ENCODE results near the gene KLF15. TPM values are rescaled to one million over a fixed set of nuclear protein-coding genes. Genes with fewer than 3 reads are reported as not detected.

KLF15 gene
- total and polyA plus RNA-seq, 2 of the 8 experiments (the other 6 are each of a cell fraction or from before 2014, with no cell fraction given) = 15.7 to 19.5 TPM

- TF ChIP-seq EGR1 (IDR thresholded peaks at IDR 0.05; ENCODE audit: borderline replicate concordance, low read depth, low read length) (no peak), SUZ12 (IDR thresholded peaks at IDR 0.05; ENCODE audit: low read length) (no peak), TAF1 (IDR thresholded peaks at IDR 0.05; ENCODE audit: low read depth, low read length) (peak; percentile 64; the same call in 1 of the 2 replicates), CEBPB (IDR thresholded peaks at IDR 0.05; ENCODE audit: low read depth, low read length) (no peak), BCL11A (IDR thresholded peaks at IDR 0.05; ENCODE audit: low read depth in 2 of 2, low read length in 2 of 2) (no peak), TCF12 (IDR thresholded peaks at IDR 0.05; ENCODE audit: low read depth, low read length) (no peak), BACH1 (IDR thresholded peaks at IDR 0.05; ENCODE audit: low read length) (no peak), SP2 (IDR thresholded peaks at IDR 0.05; ENCODE audit: low read length) (no peak), SIRT6 (IDR thresholded peaks at IDR 0.05; ENCODE audit: low read length) (no peak), KDM4A (IDR thresholded peaks at IDR 0.05; ENCODE audit: low read depth, low read length, severe bottlenecking) (peak; percentile 56), GTF2F1 (IDR thresholded peaks at IDR 0.05; ENCODE audit: borderline replicate concordance, low read depth, low read length) (no peak), POLR2AphosphoS5 (IDR thresholded peaks at IDR 0.05; ENCODE audit: low read depth, low read length) (no peak), EZH2 (IDR thresholded peaks at IDR 0.05; ENCODE audit: low read depth, low read length, severe bottlenecking) (no peak)
Measured at GRCh38 chr3:126357295-126358037, at the start of gene KLF15 (continued).

Data from H1 (cell line).